Left ventricle myocardium superior (tissue), 1 donor: ENCODE measurements around the gene INO80. TPM values are rescaled to one million over a fixed set of nuclear protein-coding genes. Genes with fewer than 3 reads are reported as not detected.

Experiments used
- ATAC-seq: fragments of 200-7000 bp; cut with Tn5 transposase; one replicate; pipeline ENCODE4 v1.9.1; 2020; ENCODE audit warnings: mild to moderate bottlenecking, moderate library complexity
- DNase-seq: peaks from one replicate; pipeline ENCODE4 v3.0.0-alpha.2; 2020
- intact Hi-C: fragments of 100-400 bp; cut with micrococcal nuclease; formaldehyde crosslinking; loops from one replicate; pipeline ENCODE4 v1.11.0; 2022
- total RNA-seq: library from RNA; stranded (reverse); fragmentation: NEBNext Ultra II Directional; extraction: Animal tissue kit (Norgen Biotek cat#: 25700); gene quantifications from one replicate; pipeline ENCODE4 v1.2.1, GENCODE V29; 2021
- donor health status: DM: no; HTN: yes; CAD: no; lungs with severe emphysema.

INO80 gene
- total RNA-seq, 1 donor from 2014 or later, result 10.6 TPM

GRCh38 chr15:41055706-41056105 is 60.4 kb downstream of the INO80 start:
- intact Hi-C loops, result no loop called here

GRCh38 chr15:41051139-41051538 is 64.9 kb downstream of the INO80 start:
- no peak for DNase-seq
- ATAC-seq, result no peak
- intact Hi-C loops, result no loop called here

More at GRCh38 chr15:41055706-41056105, 60.4 kb downstream of the INO80 start:
- no peak for DNase-seq
- ATAC-seq, result no peak

- intact Hi-C loops, result loop anchor here (5.0 kb wide), 1 partner anchor 38 kb away; no protein-coding TSS in a partner anchor
- no peak for DNase-seq
- ATAC-seq, result no peak
Measured at GRCh38 chr15:41048852-41049251, 67.2 kb downstream of the INO80 start.

- DNase-seq, result no peak
- intact Hi-C loops, result loop anchor here (5.0 kb wide), 1 partner anchor 39 kb away; no protein-coding TSS in a partner anchor
- no peak for ATAC-seq
Measured at GRCh38 chr15:41048397-41048796, 67.7 kb downstream of the INO80 start.

- DNase-seq (no peak), ATAC-seq (no peak)
- intact Hi-C loops, result loop anchor here (5.0 kb wide), 1 partner anchor 40 kb away; no protein-coding TSS in a partner anchor
Measured at GRCh38 chr15:41047474-41047873, 68.6 kb downstream of the INO80 start.

GRCh38 chr15:41043276-41043951 is 72.7 kb downstream of the INO80 start:
- intact Hi-C loops, result no loop called here

GRCh38 chr15:41042851-41043250 is 73.2 kb downstream of the INO80 start:
- ATAC-seq, result no peak
- intact Hi-C loops, result no loop called here
- DNase-seq, result no peak

More at GRCh38 chr15:41043276-41043951, 72.7 kb downstream of the INO80 start:
- no peak for DNase-seq
- ATAC-seq, result no peak

GRCh38 chr15:41039121-41039520 is 77.0 kb downstream of the INO80 start:
- ATAC-seq (no peak), DNase-seq (no peak)
- intact Hi-C loops, result no loop called here

- intact Hi-C loops, result no loop called here
- DNase-seq, result no peak
- ATAC-seq, result no peak
Measured at GRCh38 chr15:41032079-41032328, 84.1 kb downstream of the INO80 start.

GRCh38 chr15:41031232-41032078 is 84.6 kb downstream of the INO80 start:
- DNase-seq, result no peak
- intact Hi-C loops, result no loop called here
- ATAC-seq, result no peak

- ATAC-seq (no peak), DNase-seq (no peak)
- intact Hi-C loops, result no loop called here
Measured at GRCh38 chr15:41028853-41029252, 87.2 kb downstream of the INO80 start.

- DNase-seq (no peak), ATAC-seq (no peak)
- intact Hi-C loops, result no loop called here
Measured at GRCh38 chr15:41025393-41025792, 90.7 kb downstream of the INO80 start.

- DNase-seq (no peak), ATAC-seq (no peak)
- intact Hi-C loops, result no loop called here
Measured at GRCh38 chr15:41024885-41025284, 91.2 kb downstream of the INO80 start.

GRCh38 chr15:41024131-41024530 is 91.9 kb downstream of the INO80 start:
- ATAC-seq (peak; percentile 42), DNase-seq (no peak)
- intact Hi-C loops, result no loop called here

- intact Hi-C loops, result no loop called here
- ATAC-seq (peak; percentile 59), DNase-seq (no peak)
Measured at GRCh38 chr15:41022487-41023090, 93.5 kb downstream of the INO80 start.

GRCh38 chr15:41020829-41021228 is 95.3 kb downstream of the INO80 start:
- DNase-seq (no peak), ATAC-seq (no peak)
- intact Hi-C loops, result no loop called here

GRCh38 chr15:41020311-41020710 is 95.8 kb downstream of the INO80 start:
- intact Hi-C loops, result no loop called here
- DNase-seq, result no peak
- no peak for ATAC-seq

- peak; percentile 41 for ATAC-seq
- DNase-seq, result no peak
- intact Hi-C loops, result loop anchor here (2.0 kb wide), 1 partner anchor 114 kb away; no protein-coding TSS in a partner anchor
Measured at GRCh38 chr15:41019174-41019573, 96.9 kb downstream of the INO80 start.

GRCh38 chr15:41018534-41018933 is 97.5 kb downstream of the INO80 start:
- no peak for DNase-seq

GRCh38 chr15:41017066-41017735 is 98.9 kb downstream of the INO80 start:
- intact Hi-C loops, result no loop called here
- DNase-seq (no peak), ATAC-seq (no peak)

More at GRCh38 chr15:41018534-41018933, 97.5 kb downstream of the INO80 start:
- ATAC-seq, result peak; percentile 62
- intact Hi-C loops, result loop anchor here (2.0 kb wide), 1 partner anchor 114 kb away; no protein-coding TSS in a partner anchor
